ENCODE data around the gene TCEA3. TPM values are rescaled to one million over a fixed set of nuclear protein-coding genes. Genes with fewer than 3 reads are reported as not detected.

TCEA3 gene
- total and polyA plus RNA-seq, 2 donors (not counting 3 experiments of a cell fraction or from before 2014, with no cell fraction given): 1.5 to 3.7 TPM

- no TSS peak for BruUV-seq (replicated peaks)
- dilution Hi-C loops (cut with MboI; ENCODE audit: extremely low pct_ligation_motif_present, low sequenced_read_pairs): no loop called here
- H3K27ac ChIP-seq (ENCODE audit: insufficient read depth, low read depth, low read length): no peak overlapping the region
Observed at GRCh38 chr1:23422941-23423340, 1.6 kb downstream of the TCEA3 start.

More at GRCh38 chr1:23422941-23423340, 1.6 kb downstream of the TCEA3 start:
- no peak for TF ChIP-seq FOS (IDR thresholded peaks at IDR 0.05; ENCODE audit: borderline replicate concordance, insufficient read depth, low read length)
- TF ChIP-seq JUN (IDR thresholded peaks at IDR 0.05; ENCODE audit: borderline replicate concordance, insufficient read depth, insufficient read length, low read depth): no peak
- TF ChIP-seq EZH2 (IDR thresholded peaks at IDR 0.05; ENCODE audit: borderline replicate concordance, low read depth, low read length, severe bottlenecking): no peak
- TF ChIP-seq CTCF (IDR thresholded peaks at IDR 0.05; ENCODE audit: extremely low read depth in 1 of 2, insufficient read depth in 1 of 2, low read depth in 1 of 2, low read length in 2 of 2): no peak
- TF ChIP-seq POLR2AphosphoS5 (IDR thresholded peaks at IDR 0.05; ENCODE audit: insufficient read depth, low read depth, low read length): no peak
- TF ChIP-seq MYC (IDR thresholded peaks at IDR 0.05; ENCODE audit: low read depth, low read length): no peak
- H3K9me1 ChIP-seq (replicated peaks; ENCODE audit: control insufficient read depth, extremely low read depth, insufficient read depth, low read length): no peaks in the 10 kb centered on the region
- H3K79me2 ChIP-seq (ENCODE audit: control insufficient read depth, insufficient read depth, low read length): no peaks in the 10 kb centered on the region
- ChIA-PET CTCF (interaction anchor here (0.9 to 2.1 kb wide), 7 partner anchors 11 to 214 kb away, joined by 3 to 8 read pairs (median 5); partner anchors contain the start of gene ASAP3), POLR2A (no interaction called here)
- peak overlapping the region; percentile 6 for H3K4me2 ChIP-seq (ENCODE audit: insufficient read depth, low read length)
- no peaks in the 10 kb centered on the region for H3K9me3 ChIP-seq (replicated peaks; ENCODE audit: control insufficient read depth, insufficient read depth, low read length)
- H2AFZ ChIP-seq (ENCODE audit: low read depth, low read length): peak overlapping the region; percentile 87
- DNase-seq (ENCODE audit: low read depth, low spot score) (no peak), FAIRE-seq (no peak)
- H3K27me3 ChIP-seq (ENCODE audit: control insufficient read depth in 2 of 2, insufficient read depth in 2 of 2, low read length in 2 of 2): peaks cover 0 to 10% of the 10 kb centered on the region in 2 experiments
- H3K9ac ChIP-seq (replicated peaks; ENCODE audit: extremely low read depth, insufficient read depth, low read length): no peak overlapping the region
- no peaks in the 10 kb centered on the region for H3K36me3 ChIP-seq (ENCODE audit: control insufficient read depth in 2 of 2, extremely low read depth in 1 of 2, insufficient read depth in 2 of 2, low read length in 2 of 2)
- intact Hi-C loops (cut with micrococcal nuclease): loop anchor here (1.0 kb wide), 1 partner anchor 61 kb away; the partner anchor contains the start of gene ASAP3
- peaks cover 12% of the 10 kb centered on the region for H3K4me1 ChIP-seq (ENCODE audit: control insufficient read depth, extremely low read depth, insufficient read depth, low read length)
- no peaks in the 10 kb centered on the region for H4K20me1 ChIP-seq (replicated peaks; ENCODE audit: control insufficient read depth, extremely low read depth, insufficient read depth, low read length)
- no peak overlapping the region for H3K4me3 ChIP-seq (replicated peaks in 1 of 3; ENCODE audit: insufficient read depth in 1 of 3, low read depth in 1 of 3, low read length in 3 of 3)
